Thoracic aorta (tissue), 2 donors: ENCODE data around the gene SYNE2. TPM values are rescaled to one million over a fixed set of nuclear protein-coding genes. Genes with fewer than 3 reads are reported as not detected.

Experiments used
- ATAC-seq: fragments of 150-250 bp; one replicate; pipeline ENCODE4 v1.8.0; 2017; ENCODE audit warnings: low read depth; ENCODE audit not compliant: insufficient number of reproducible peaks, low FRiP score
- DNase-seq: peaks from one replicate; pipeline ENCODE4 v3.0.0-alpha.2; 2020; ENCODE audit warnings: low spot score
- H3K27ac ChIP-seq, 2 donors: fragments of 200-600 bp; sonication (generic); 1 replicate in 1 of 2; 2 replicates in 1 of 2; pipeline ENCODE4 v1.5.1; 2016; ENCODE audit warnings: mild to moderate bottlenecking in 2 of 2, moderate library complexity in 2 of 2
- H3K27me3 ChIP-seq: fragments of 200-600 bp; sonication (generic); replicated peaks from 2 replicates; pipeline ENCODE4 v1.6.0; 2016; ENCODE audit warnings: mild to moderate bottlenecking; ENCODE audit not compliant: insufficient read depth
- H3K36me3 ChIP-seq: fragments of 200-600 bp; sonication (generic); one replicate; pipeline ENCODE4 v1.5.1; 2016
- H3K4me1 ChIP-seq, 2 donors: fragments of 200-600 bp; sonication (generic); 1 replicate in 1 of 2; 2 replicates in 1 of 2; pipeline versions ENCODE4 v1.5.1 to v1.6.0; 2016; ENCODE audit warnings: low read depth in 2 of 2, mild to moderate bottlenecking in 1 of 2; ENCODE audit not compliant: control insufficient read depth in 1 of 2
- H3K4me3 ChIP-seq: fragments of 200-600 bp; sonication (generic); 2 replicates; pipeline ENCODE4 v1.5.1; 2016; ENCODE audit warnings: mild to moderate bottlenecking
- H3K9me3 ChIP-seq: fragments of 200-600 bp; sonication (generic); 2 replicates; pipeline ENCODE4 v1.5.1; 2016
- CTCF ChIP-seq: fragments of 200-600 bp; sonication (generic); IDR thresholded peaks from one replicate; pipeline ENCODE4 v1.5.1; 2019; ENCODE audit warnings: antibody characterized with exemption
- total RNA-seq, 2 donors: library from RNA; depleted of rRNA; stranded (reverse); fragments of >200 nt; gene quantifications; one replicate each; pipeline versions ENCODE4 v1.1.0 to v1.2.3, GENCODE V29; 2016

SYNE2 gene
- total RNA-seq, 2 donors from 2014 or later: 125 to 256 TPM

GRCh38 chr14:64095620-64096019, 242.8 kb downstream of the SYNE2 start:
- Histone ChIP-seq H3K9me3 (no peaks in the 10 kb centered on the region), H3K27me3 (no peaks in the 10 kb centered on the region), H3K27ac (peak overlapping the region in 1 of 2 donors; percentile 10), H3K4me3 (no peak overlapping the region), H3K36me3 (no peaks in the 10 kb centered on the region), H3K4me1 (peaks cover 0 to 13% of the 10 kb centered on the region in 2 donors)
- no peak for ATAC-seq
- DNase-seq: no peak
- no peak for TF ChIP-seq CTCF

GRCh38 chr14:64098120-64098519, 245.3 kb downstream of the SYNE2 start:
- DNase-seq (no peak), ATAC-seq (no peak)
- Histone ChIP-seq H3K4me3 (no peak overlapping the region), H3K36me3 (peaks cover 5% of the 10 kb centered on the region), H3K27ac (no peak overlapping the region), H3K9me3 (no peaks in the 10 kb centered on the region), H3K4me1 (peaks cover 0 to 13% of the 10 kb centered on the region in 2 donors), H3K27me3 (no peaks in the 10 kb centered on the region)
- TF ChIP-seq CTCF: no peak

GRCh38 chr14:64107438-64107837, 254.6 kb downstream of the SYNE2 start:
- no peak for TF ChIP-seq CTCF
- Histone ChIP-seq H3K27ac (no peak overlapping the region), H3K4me3 (no peak overlapping the region), H3K4me1 (peaks cover 4 to 11% of the 10 kb centered on the region in 2 donors), H3K9me3 (no peaks in the 10 kb centered on the region), H3K27me3 (no peaks in the 10 kb centered on the region), H3K36me3 (peaks cover 5% of the 10 kb centered on the region)
- ATAC-seq (no peak), DNase-seq (no peak)

GRCh38 chr14:64109819-64110554, 257.2 kb downstream of the SYNE2 start:
- Histone ChIP-seq H3K4me1 (peaks cover 4 to 35% of the 10 kb centered on the region in 2 donors), H3K27me3 (no peaks in the 10 kb centered on the region), H3K4me3 (no peak overlapping the region), H3K27ac (peak overlapping the region in 1 of 2 donors; percentile 4), H3K36me3 (no peaks in the 10 kb centered on the region), H3K9me3 (no peaks in the 10 kb centered on the region)
- ATAC-seq (peak; percentile 47), DNase-seq (no peak)
- TF ChIP-seq CTCF: no peak

GRCh38 chr14:64110802-64111201, 258.0 kb downstream of the SYNE2 start:
- no peak for ATAC-seq
- no peak overlapping the region for H3K4me3 ChIP-seq
- peaks cover 4 to 43% of the 10 kb centered on the region in 2 donors for H3K4me1 ChIP-seq
- no peaks in the 10 kb centered on the region for H3K9me3 ChIP-seq
- H3K27ac ChIP-seq: no peak overlapping the region
- H3K36me3 ChIP-seq: no peaks in the 10 kb centered on the region
- no peaks in the 10 kb centered on the region for H3K27me3 ChIP-seq
- TF ChIP-seq CTCF: no peak
- DNase-seq: no peak
